CD1c-positive myeloid dendritic cell (primary cell): ENCODE data around the gene AATK.

Experiments
- DNase-seq: peaks from one replicate; pipeline ENCODE4 v3.0.0-alpha.2; 2016; ENCODE audit errors: extremely low spot score

AATK gene

GRCh38 chr17:81113158-81113724, 52.8 kb downstream of the AATK start:
- no peak for DNase-seq

- no peak for DNase-seq
These were observed 53.6 kb downstream of the AATK start for GRCh38 chr17:81112450-81112849.

- no peak for DNase-seq
These were observed 55.0 kb downstream of the AATK start for GRCh38 chr17:81111066-81111465.

GRCh38 chr17:81110488-81111040, 55.5 kb downstream of the AATK start:
- no peak for DNase-seq

- DNase-seq: no peak
These were observed 56.1 kb downstream of the AATK start for GRCh38 chr17:81109957-81110356.

- no peak for DNase-seq
These were observed 57.8 kb downstream of the AATK start for GRCh38 chr17:81108220-81108619.

- no peak for DNase-seq
These were observed 59.3 kb downstream of the AATK start for GRCh38 chr17:81106716-81107115.

- DNase-seq: no peak
These were observed 62.6 kb downstream of the AATK start for GRCh38 chr17:81103379-81103778.

GRCh38 chr17:81102869-81103268, 63.2 kb downstream of the AATK start:
- DNase-seq: no peak

- DNase-seq: peak; percentile 20
These were observed 63.7 kb downstream of the AATK start for GRCh38 chr17:81102352-81102751.

- DNase-seq: peak; percentile 94
These were observed 64.3 kb downstream of the AATK start for GRCh38 chr17:81101614-81102306.

GRCh38 chr17:81100668-81101067, 65.4 kb downstream of the AATK start:
- DNase-seq: no peak

- DNase-seq: no peak
These were observed 66.1 kb downstream of the AATK start for GRCh38 chr17:81099888-81100287.

- peak; percentile 94 for DNase-seq
These were observed 68.1 kb downstream of the AATK start for GRCh38 chr17:81097943-81098308.

- DNase-seq: peak; percentile 87
These were observed 68.7 kb downstream of the AATK start for GRCh38 chr17:81097134-81097942.

GRCh38 chr17:81096741-81097133, 69.3 kb downstream of the AATK start:
- peak; percentile 14 for DNase-seq

GRCh38 chr17:81095383-81095762, 70.6 kb downstream of the AATK start:
- no peak for DNase-seq

- DNase-seq: peak; percentile 90
These were observed 71.3 kb downstream of the AATK start for GRCh38 chr17:81094509-81095382.

- no peak for DNase-seq
These were observed 72.2 kb downstream of the AATK start for GRCh38 chr17:81093619-81094508.

- no peak for DNase-seq
These were observed 73.4 kb downstream of the AATK start for GRCh38 chr17:81092518-81093095.
